GM19463 (cell line): ENCODE measurements around the gene GHR.
A peak's percentile ranks its signal among the peaks of the same experiment; 100 is the strongest.
"Not testable (repeated sequence)": the region's sequence is repeated elsewhere in the genome, so short reads cannot be mapped to it uniquely, and the experiment has no call there.

Source experiments
- ATAC-seq: cut with Tn5 transposase; IDR thresholded peaks from one replicate; pipeline ENCODE4 v1.9.1; 2021; ENCODE audit warnings: mild to moderate bottlenecking, moderate library complexity; ENCODE audit not compliant: unreplicated experiment

Gene GHR

GRCh38 chr5:42566652-42567295, 143.5 kb downstream of the GHR start:
- ATAC-seq, result no peak

- no peak for ATAC-seq
These were observed 146.1 kb downstream of the GHR start for GRCh38 chr5:42569325-42569724.

GRCh38 chr5:42569953-42570548, 146.8 kb downstream of the GHR start:
- ATAC-seq, result no peak

GRCh38 chr5:42570966-42571960, 148.0 kb downstream of the GHR start:
- ATAC-seq, result no peak

GRCh38 chr5:42572313-42572712, 149.1 kb downstream of the GHR start:
- ATAC-seq, result no peak

GRCh38 chr5:42573386-42573785, 150.1 kb downstream of the GHR start:
- no peak for ATAC-seq

- ATAC-seq, result not testable (repeated sequence)
These were observed 152.7 kb downstream of the GHR start for GRCh38 chr5:42575914-42576313.

GRCh38 chr5:42578901-42579300, 155.7 kb downstream of the GHR start:
- not testable (repeated sequence) for ATAC-seq

GRCh38 chr5:42579320-42579719, 156.1 kb downstream of the GHR start:
- ATAC-seq, result no peak

- no peak for ATAC-seq
These were observed 158.6 kb downstream of the GHR start for GRCh38 chr5:42581845-42582244.

- ATAC-seq, result no peak
These were observed 159.5 kb downstream of the GHR start for GRCh38 chr5:42582723-42583122.

- ATAC-seq, result peak; percentile 58
These were observed 160.1 kb downstream of the GHR start for GRCh38 chr5:42583322-42583721.

- no peak for ATAC-seq
These were observed 163.4 kb downstream of the GHR start for GRCh38 chr5:42586625-42587024.

GRCh38 chr5:42587096-42587723, 164.0 kb downstream of the GHR start:
- no peak for ATAC-seq

GRCh38 chr5:42590566-42590965, 167.3 kb downstream of the GHR start:
- ATAC-seq, result no peak

GRCh38 chr5:42591015-42591414, 167.8 kb downstream of the GHR start:
- no peak for ATAC-seq

GRCh38 chr5:42592401-42593140, 169.3 kb downstream of the GHR start:
- ATAC-seq, result no peak

GRCh38 chr5:42593591-42593990, 170.4 kb downstream of the GHR start:
- no peak for ATAC-seq

GRCh38 chr5:42595597-42595996, 172.4 kb downstream of the GHR start:
- ATAC-seq, result no peak

- no peak for ATAC-seq
These were observed 173.6 kb downstream of the GHR start for GRCh38 chr5:42596817-42597216.
